H9 (cell line): Measurements from ENCODE around the gene PICALM. TPM values are rescaled to one million over a fixed set of nuclear protein-coding genes. Genes with fewer than 3 reads are reported as not detected.

Experiments used
- DNase-seq: peaks from one replicate; pipeline ENCODE4 v3.0.0-alpha.2; 2017
- H2AFZ ChIP-seq: one replicate; pipeline ENCODE4 v1.6.1; 2013; ENCODE audit warnings: mild to moderate bottlenecking, low read length, control low read depth, moderate library complexity
- H2AK5ac ChIP-seq: 2 replicates; pipeline ENCODE4 v1.6.1; 2013; ENCODE audit warnings: low read length, control low read depth, mixed read lengths; ENCODE audit not compliant: insufficient read length
- H2BK120ac ChIP-seq: one replicate; pipeline ENCODE4 v1.6.1; 2013; ENCODE audit warnings: low read depth, mild to moderate bottlenecking, low read length, control low read depth, inconsistent platforms; ENCODE audit not compliant: poor library complexity, severe bottlenecking
- H2BK12ac ChIP-seq: 2 replicates; pipeline ENCODE4 v1.6.1; 2013; ENCODE audit warnings: low read length, control low read depth, mixed read lengths, low read depth; ENCODE audit not compliant: insufficient read length
- H2BK15ac ChIP-seq: 2 replicates; pipeline ENCODE4 v1.6.1; 2013; ENCODE audit warnings: low read depth, low read length, control low read depth
- H2BK20ac ChIP-seq: one replicate; pipeline ENCODE4 v1.6.1; 2013; ENCODE audit warnings: low read depth, mild to moderate bottlenecking, low read length, control low read depth, inconsistent platforms; ENCODE audit not compliant: poor library complexity, severe bottlenecking
- H2BK5ac ChIP-seq: 2 replicates; pipeline ENCODE4 v1.6.1; 2013; ENCODE audit warnings: low read length, control low read depth, mixed read lengths; ENCODE audit not compliant: insufficient read length
- H3K14ac ChIP-seq: 2 replicates; pipeline ENCODE4 v1.6.1; 2013; ENCODE audit warnings: low read length, control low read depth; ENCODE audit not compliant: insufficient read depth
- H3K18ac ChIP-seq: 2 replicates; pipeline ENCODE4 v1.6.1; 2013; ENCODE audit warnings: low read depth, mild to moderate bottlenecking, mixed read lengths, low read length, control low read depth; ENCODE audit not compliant: insufficient read length
- H3K23ac ChIP-seq: 2 replicates; pipeline ENCODE4 v1.6.1; 2013; ENCODE audit warnings: low read length, control low read depth, mixed read lengths, low read depth; ENCODE audit not compliant: insufficient read length
- H3K23me2 ChIP-seq: 2 replicates; pipeline ENCODE4 v1.6.1; 2013; ENCODE audit warnings: low read depth, mild to moderate bottlenecking, mixed read lengths, low read length, control low read depth; ENCODE audit not compliant: insufficient read length, poor library complexity, severe bottlenecking
- H3K27ac ChIP-seq: 2 replicates; pipeline ENCODE4 v1.5.1; 2013; ENCODE audit warnings: low read length, control low read depth, mixed read lengths, low read depth; ENCODE audit not compliant: insufficient read length
- H3K27me3 ChIP-seq: 2 replicates; pipeline ENCODE4 v1.6.1; 2013; ENCODE audit warnings: low read length, control low read depth, inconsistent platforms; ENCODE audit not compliant: insufficient read depth
- H3K4ac ChIP-seq: 2 replicates; pipeline ENCODE4 v1.6.1; 2013; ENCODE audit warnings: low read depth, mild to moderate bottlenecking, control low read depth, inconsistent platforms, low read length, moderate library complexity
- H3K4me1 ChIP-seq: 2 replicates; pipeline ENCODE4 v1.6.1; 2013; ENCODE audit warnings: low read length, control low read depth, inconsistent platforms; ENCODE audit not compliant: insufficient read depth
- H3K4me2 ChIP-seq: 2 replicates; pipeline ENCODE4 v1.6.1; 2013; ENCODE audit warnings: low read length, control low read depth, mixed read lengths; ENCODE audit not compliant: insufficient read length, insufficient read depth
- H3K56ac ChIP-seq: 2 replicates; pipeline ENCODE4 v1.6.1; 2013; ENCODE audit warnings: low read depth, mild to moderate bottlenecking, mixed read lengths, low read length, control low read depth; ENCODE audit not compliant: insufficient read length
- H3K79me1 ChIP-seq: 2 replicates; pipeline ENCODE4 v1.6.1; 2013; ENCODE audit warnings: low read depth, mild to moderate bottlenecking, moderate library complexity, low read length, control low read depth, inconsistent platforms; ENCODE audit not compliant: insufficient read depth, poor library complexity, severe bottlenecking
- H3K79me2 ChIP-seq: 2 replicates; pipeline ENCODE4 v1.6.1; 2013; ENCODE audit warnings: low read length, control low read depth, inconsistent platforms; ENCODE audit not compliant: insufficient read depth
- H3K9ac ChIP-seq: 2 replicates; pipeline ENCODE4 v1.6.1; 2013; ENCODE audit warnings: low read length, control low read depth, mixed read lengths; ENCODE audit not compliant: insufficient read length; ENCODE audit errors: extremely low read depth
- H3K9me3 ChIP-seq: one replicate; pipeline ENCODE4 v1.6.1; 2013; ENCODE audit warnings: low read depth, low read length, inconsistent platforms; ENCODE audit not compliant: control insufficient read depth
- H3T11ph ChIP-seq: one replicate; pipeline ENCODE4 v1.6.1; 2013; ENCODE audit warnings: mild to moderate bottlenecking, low read length, control low read depth, inconsistent platforms
- H4K20me1 ChIP-seq: one replicate; pipeline ENCODE4 v1.6.1; 2013; ENCODE audit not compliant: control insufficient read depth, insufficient read length, insufficient read depth
- H4K5ac ChIP-seq: 2 replicates; pipeline ENCODE4 v1.6.1; 2013; ENCODE audit warnings: low read depth, mild to moderate bottlenecking, mixed read lengths, low read length, control low read depth; ENCODE audit not compliant: insufficient read length
- H4K8ac ChIP-seq: replicated peaks from 2 replicates; pipeline ENCODE4 v1.6.1; 2013; ENCODE audit warnings: low read length, control low read depth, mixed read lengths, low read depth; ENCODE audit not compliant: insufficient read length
- H4K91ac ChIP-seq: 2 replicates; pipeline ENCODE4 v1.6.1; 2013; ENCODE audit warnings: low read depth, mild to moderate bottlenecking, moderate library complexity, mixed read lengths, low read length, control low read depth; ENCODE audit not compliant: insufficient read length
- H3K27ac Mint-ChIP-seq, 3 experiments: 2 replicates in 2 of 3; 3 replicates in 1 of 3; pipeline ENCODE4 v1.8.0; 2020 to 2021; ENCODE audit warnings: mixed read lengths in 3 of 3, mild to moderate bottlenecking in 1 of 3, moderate library complexity in 1 of 3
- H3K27me3 Mint-ChIP-seq: 2 replicates; pipeline ENCODE4 v1.8.0; 2021; ENCODE audit warnings: low read depth, mild to moderate bottlenecking, moderate library complexity, mixed read lengths
- H3K36me3 Mint-ChIP-seq, 3 experiments: 2 replicates in 2 of 3; 3 replicates in 1 of 3; pipeline ENCODE4 v1.8.0; 2020 to 2021; ENCODE audit warnings: low read depth in 3 of 3, mixed read lengths in 3 of 3; ENCODE audit not compliant: insufficient read depth in 1 of 3
- H3K4me1 Mint-ChIP-seq, 2 experiments: 2 replicates each; pipeline ENCODE4 v1.8.0; 2020; ENCODE audit warnings: mixed read lengths in 2 of 2
- H3K4me3 Mint-ChIP-seq, 2 experiments: 2 replicates in 1 of 2; 3 replicates in 1 of 2; pipeline ENCODE4 v1.8.0; 2020 to 2021; ENCODE audit warnings: mild to moderate bottlenecking in 2 of 2, mixed read lengths in 2 of 2, moderate library complexity in 1 of 2
- H3K9me3 Mint-ChIP-seq, 2 experiments: 2 replicates in 1 of 2; 3 replicates in 1 of 2; pipeline ENCODE4 v1.8.0; 2020; ENCODE audit warnings: mild to moderate bottlenecking in 2 of 2, mixed read lengths in 2 of 2, moderate library complexity in 1 of 2
- WGBS: extraction: QIAGEN DNeasy Blood & Tissue Kit; methylation state at CpG from one replicate; pipeline ENCODE4 v1.1.7; 2013; ENCODE audit warnings: missing lambda C conversion rate, low lambda C conversion rate, mixed read lengths; ENCODE audit not compliant: insufficient read length; ENCODE audit errors: extremely low coverage; 5-methylcytosine and 5-hydroxymethylcytosine counted together
- total RNA-seq: library from RNA; stranded (reverse); gene quantifications from 2 replicates; pipeline ENCODE4 v1.2.1, GENCODE V29; 2021
- TF ChIP-seq, protein P1 (sequence below): fragments of 200-600 bp; sonication (generic); conservative IDR thresholded peaks from 3 replicates; pipeline ENCODE4 v1.8.0; 2021; ENCODE audit warnings: antibody characterized with exemption, mild to moderate bottlenecking

The PICALM gene
- total RNA-seq, 1 experiment from 2014 or later: 76.4 TPM

DNA sequence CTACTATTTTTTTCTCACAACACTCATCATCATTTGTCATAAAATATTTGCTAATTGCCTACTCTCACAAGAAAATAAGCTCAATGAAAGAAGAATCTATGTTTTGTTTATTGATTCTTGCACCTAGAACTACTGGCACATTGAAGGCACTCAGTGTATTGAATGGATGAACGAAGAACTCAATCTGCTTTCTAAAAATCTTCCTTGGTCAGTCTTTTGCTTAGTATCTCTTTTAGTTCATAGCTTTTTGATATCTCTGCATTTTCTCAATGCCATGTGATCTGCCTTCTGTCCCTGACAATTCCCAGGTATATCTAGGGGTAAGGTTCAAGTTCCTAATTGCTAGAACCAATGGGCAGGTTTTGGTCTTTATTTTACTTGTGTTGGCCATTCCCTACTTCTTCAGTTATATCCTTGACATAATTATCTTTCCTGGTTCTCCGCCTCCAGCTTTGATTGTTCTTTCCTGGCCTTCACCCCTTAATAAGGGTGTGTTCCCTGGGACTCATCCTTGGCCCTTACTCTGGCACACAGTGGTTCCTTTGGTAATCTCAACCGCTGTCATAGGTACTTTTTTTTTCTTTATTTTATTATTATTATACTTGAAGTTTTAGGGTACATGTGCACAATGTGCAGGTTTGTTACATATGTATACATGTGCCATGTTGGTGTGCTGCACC is 117.3 kb downstream of the PICALM start:
- Histone ChIP-seq H3T11ph (no peak overlapping the region), H3K23me2 (no peaks in the 10 kb centered on the region), H2BK120ac (no peak overlapping the region), H3K56ac (no peak overlapping the region), H3K79me2 (no peaks in the 10 kb centered on the region), H4K20me1 (no peaks in the 10 kb centered on the region), H3K18ac (no peak overlapping the region), H3K4me2 (no peak overlapping the region), H3K9ac (no peak overlapping the region), H3K79me1 (no peaks in the 10 kb centered on the region), H4K5ac (no peak overlapping the region), H3K4ac (no peak overlapping the region), H3K23ac (no peak overlapping the region), H4K91ac (no peak overlapping the region), H2BK15ac (no peak overlapping the region), H4K8ac (no peak overlapping the region), H3K27ac (no peak overlapping the region), H2AFZ (no peak overlapping the region), H3K4me1 (no peaks in the 10 kb centered on the region), H2BK5ac (no peak overlapping the region), H2BK20ac (no peak overlapping the region), H3K14ac (no peak overlapping the region), H2AK5ac (no peak overlapping the region), H2BK12ac (no peak overlapping the region), H3K9me3 (no peaks in the 10 kb centered on the region), H3K27me3 (no peaks in the 10 kb centered on the region)
- Mint-ChIP-seq H3K9me3 (no peaks in the 10 kb centered on the region; a peak in 2 of 5 replicates), H3K27me3 (no peaks in the 10 kb centered on the region), H3K36me3 (peaks cover 12 to 26% (median 26%) of the 10 kb centered on the region in 3 experiments; a peak in 6 of 7 replicates), H3K27ac (no peak overlapping the region; a peak in 1 of 7 replicates), H3K4me3 (no peak overlapping the region), H3K4me1 (no peaks in the 10 kb centered on the region)
- no CpG with 5 or more reads among the region's 3 CpGs for WGBS
- DNase-seq: no peak
- TF ChIP-seq, protein P1, sequence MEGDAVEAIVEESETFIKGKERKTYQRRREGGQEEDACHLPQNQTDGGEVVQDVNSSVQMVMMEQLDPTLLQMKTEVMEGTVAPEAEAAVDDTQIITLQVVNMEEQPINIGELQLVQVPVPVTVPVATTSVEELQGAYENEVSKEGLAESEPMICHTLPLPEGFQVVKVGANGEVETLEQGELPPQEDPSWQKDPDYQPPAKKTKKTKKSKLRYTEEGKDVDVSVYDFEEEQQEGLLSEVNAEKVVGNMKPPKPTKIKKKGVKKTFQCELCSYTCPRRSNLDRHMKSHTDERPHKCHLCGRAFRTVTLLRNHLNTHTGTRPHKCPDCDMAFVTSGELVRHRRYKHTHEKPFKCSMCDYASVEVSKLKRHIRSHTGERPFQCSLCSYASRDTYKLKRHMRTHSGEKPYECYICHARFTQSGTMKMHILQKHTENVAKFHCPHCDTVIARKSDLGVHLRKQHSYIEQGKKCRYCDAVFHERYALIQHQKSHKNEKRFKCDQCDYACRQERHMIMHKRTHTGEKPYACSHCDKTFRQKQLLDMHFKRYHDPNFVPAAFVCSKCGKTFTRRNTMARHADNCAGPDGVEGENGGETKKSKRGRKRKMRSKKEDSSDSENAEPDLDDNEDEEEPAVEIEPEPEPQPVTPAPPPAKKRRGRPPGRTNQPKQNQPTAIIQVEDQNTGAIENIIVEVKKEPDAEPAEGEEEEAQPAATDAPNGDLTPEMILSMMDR: no peak
